Measurements from ENCODE around the gene KCNIP2. TPM values are rescaled to one million over a fixed set of nuclear protein-coding genes. Genes with fewer than 3 reads are reported as not detected.

Gene KCNIP2
- total RNA-seq, 1 experiment from 2014 or later: 8.5 TPM

DNA sequence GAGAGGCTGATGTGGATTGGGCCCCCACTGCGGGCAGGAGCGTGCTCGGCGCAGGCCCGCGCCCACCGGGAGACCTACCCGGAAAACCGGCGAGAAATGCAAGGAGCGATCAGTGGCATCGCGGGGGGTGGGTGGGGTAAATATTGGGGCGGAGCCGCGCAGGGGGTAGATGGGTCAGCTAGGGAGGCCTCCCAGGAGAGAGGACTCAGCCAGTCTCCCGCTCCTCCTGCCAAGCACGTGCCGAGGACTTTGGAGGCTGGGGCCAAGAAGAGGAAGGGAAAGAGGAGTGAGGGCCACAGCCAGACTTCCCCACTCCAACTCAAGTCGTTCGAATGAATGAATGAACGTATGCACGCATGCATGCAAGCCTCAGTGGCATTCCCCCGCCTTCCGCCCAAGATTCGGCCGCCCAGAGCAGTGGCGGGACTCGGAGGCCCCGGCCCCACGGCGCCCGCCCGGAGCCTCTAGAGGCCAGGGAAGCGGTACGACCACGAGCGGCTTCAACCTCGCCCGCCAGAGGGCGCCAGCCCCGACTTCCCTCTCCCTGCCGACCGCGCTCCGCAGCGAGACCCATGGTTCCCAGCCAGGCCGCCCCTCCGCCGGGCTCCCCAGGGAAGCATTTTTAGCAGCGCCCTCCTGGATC, 63.9 kb downstream of the KCNIP2 start:
- peak overlapping the region; percentile 66 for H3K27ac ChIP-seq (ENCODE audit: low read depth, low read length)
- DNase-seq (ENCODE audit: low read depth, low spot score): peak; percentile 36
- H3K4me2 ChIP-seq (ENCODE audit: low read length): peak overlapping the region; percentile 94
- POLR2A ChIA-PET: no interaction called here
- H2AFZ ChIP-seq (ENCODE audit: low read depth, low read length, poor library complexity, severe bottlenecking): no peak overlapping the region
- H3K79me2 ChIP-seq (ENCODE audit: insufficient read depth, low read length): peaks cover 44% of the 10 kb centered on the region
- intact Hi-C loops (cut with micrococcal nuclease): loop anchor here (2.0 to 5.0 kb wide), 4 partner anchors 38 to 293 kb away; partner anchors contain the start of genes DPCD, OGA and POLL
- peaks cover 19 to 43% of the 10 kb centered on the region in 2 experiments for H3K4me1 ChIP-seq (ENCODE audit: control insufficient read depth in 1 of 2, insufficient read depth in 2 of 2, low read length in 2 of 2)
- CTCF ChIA-PET: interaction anchor here (1.0 to 5.8 kb wide), 4 partner anchors 175 to 761 kb away, joined by 3 to 220 read pairs (median 38); no protein-coding TSS in a partner anchor
- peaks cover 3% of the 10 kb centered on the region; the same call in 1 of the 2 replicates for H4K20me1 ChIP-seq (ENCODE audit: insufficient read depth)
- RAD21 ChIA-PET (ENCODE audit: low non-redundant PET in 1 of 2, low total read pairs in 2 of 2, uncharacterized antibody in 2 of 2, unreplicated experiment in 2 of 2): interaction anchor here in 1 of 2 experiments (0.6 to 0.7 kb wide), 2 partner anchors 9 to 566 kb away, joined by 3 read pairs; no protein-coding TSS in a partner anchor
- TF ChIP-seq, protein P1, sequence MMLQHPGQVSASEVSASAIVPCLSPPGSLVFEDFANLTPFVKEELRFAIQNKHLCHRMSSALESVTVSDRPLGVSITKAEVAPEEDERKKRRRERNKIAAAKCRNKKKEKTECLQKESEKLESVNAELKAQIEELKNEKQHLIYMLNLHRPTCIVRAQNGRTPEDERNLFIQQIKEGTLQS (IDR thresholded peaks at IDR 0.05): no peak
- TF ChIP-seq YY1 (IDR thresholded peaks at IDR 0.05; ENCODE audit: extremely low read depth, insufficient replicate concordance, low read depth, low read length): no peak
- TF ChIP-seq, protein P2, sequence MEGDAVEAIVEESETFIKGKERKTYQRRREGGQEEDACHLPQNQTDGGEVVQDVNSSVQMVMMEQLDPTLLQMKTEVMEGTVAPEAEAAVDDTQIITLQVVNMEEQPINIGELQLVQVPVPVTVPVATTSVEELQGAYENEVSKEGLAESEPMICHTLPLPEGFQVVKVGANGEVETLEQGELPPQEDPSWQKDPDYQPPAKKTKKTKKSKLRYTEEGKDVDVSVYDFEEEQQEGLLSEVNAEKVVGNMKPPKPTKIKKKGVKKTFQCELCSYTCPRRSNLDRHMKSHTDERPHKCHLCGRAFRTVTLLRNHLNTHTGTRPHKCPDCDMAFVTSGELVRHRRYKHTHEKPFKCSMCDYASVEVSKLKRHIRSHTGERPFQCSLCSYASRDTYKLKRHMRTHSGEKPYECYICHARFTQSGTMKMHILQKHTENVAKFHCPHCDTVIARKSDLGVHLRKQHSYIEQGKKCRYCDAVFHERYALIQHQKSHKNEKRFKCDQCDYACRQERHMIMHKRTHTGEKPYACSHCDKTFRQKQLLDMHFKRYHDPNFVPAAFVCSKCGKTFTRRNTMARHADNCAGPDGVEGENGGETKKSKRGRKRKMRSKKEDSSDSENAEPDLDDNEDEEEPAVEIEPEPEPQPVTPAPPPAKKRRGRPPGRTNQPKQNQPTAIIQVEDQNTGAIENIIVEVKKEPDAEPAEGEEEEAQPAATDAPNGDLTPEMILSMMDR (IDR thresholded peaks at IDR 0.05 in 2 of 3, conservative IDR thresholded peaks at IDR 0.05 in 1 of 3; ENCODE audit: borderline replicate concordance in 1 of 3, insufficient read depth in 1 of 3, low read depth in 2 of 3, low read length in 2 of 3): peak in 2 of 3 experiments; percentile 91 to 92; a peak in 4 of 6 replicates
- TF ChIP-seq ZNF274 (IDR thresholded peaks at IDR 0.05; ENCODE audit: low read depth, low read length): no peak
- TF ChIP-seq SRF (IDR thresholded peaks at IDR 0.05; ENCODE audit: low read depth): no peak
- TF ChIP-seq POLR2AphosphoS5 (IDR thresholded peaks at IDR 0.05; ENCODE audit: low read depth, low read length): peak; percentile 31; the same call in 1 of the 2 replicates
- peak overlapping the region; percentile 23 for H3K9ac ChIP-seq (ENCODE audit: low read length)
- H3K4me3 ChIP-seq (replicated peaks in 1 of 2; ENCODE audit: low read depth in 1 of 2, low read length in 2 of 2): peak overlapping the region in 1 of 2 experiments; percentile 32; a peak in 1 of 4 replicates
- no peaks in the 10 kb centered on the region for H3K27me3 ChIP-seq (ENCODE audit: insufficient read depth, low read length)
- no TSS peak for BruUV-seq (replicated peaks)
- H3K9me3 ChIP-seq (ENCODE audit: control insufficient read depth in 1 of 2, insufficient read depth in 1 of 2, low read depth in 1 of 2, low read length in 2 of 2): no peaks in the 10 kb centered on the region
- ATAC-seq: peak; percentile 56
- H3K36me3 ChIP-seq (ENCODE audit: control insufficient read depth in 1 of 2, insufficient read depth in 2 of 2, low read length in 2 of 2): peaks cover 0 to 28% of the 10 kb centered on the region in 2 experiments; a peak in 1 of 4 replicates
- H3K9me2 ChIP-seq (ENCODE audit: insufficient read depth): no peaks in the 10 kb centered on the region

Data from HCT116 (cell line).